Measurements from ENCODE around the gene ACAD10.

GRCh38 chr12:111664499-111664898 lies 21.4 kb upstream of the ACAD10 start:
- TF ChIP-seq, protein P1, sequence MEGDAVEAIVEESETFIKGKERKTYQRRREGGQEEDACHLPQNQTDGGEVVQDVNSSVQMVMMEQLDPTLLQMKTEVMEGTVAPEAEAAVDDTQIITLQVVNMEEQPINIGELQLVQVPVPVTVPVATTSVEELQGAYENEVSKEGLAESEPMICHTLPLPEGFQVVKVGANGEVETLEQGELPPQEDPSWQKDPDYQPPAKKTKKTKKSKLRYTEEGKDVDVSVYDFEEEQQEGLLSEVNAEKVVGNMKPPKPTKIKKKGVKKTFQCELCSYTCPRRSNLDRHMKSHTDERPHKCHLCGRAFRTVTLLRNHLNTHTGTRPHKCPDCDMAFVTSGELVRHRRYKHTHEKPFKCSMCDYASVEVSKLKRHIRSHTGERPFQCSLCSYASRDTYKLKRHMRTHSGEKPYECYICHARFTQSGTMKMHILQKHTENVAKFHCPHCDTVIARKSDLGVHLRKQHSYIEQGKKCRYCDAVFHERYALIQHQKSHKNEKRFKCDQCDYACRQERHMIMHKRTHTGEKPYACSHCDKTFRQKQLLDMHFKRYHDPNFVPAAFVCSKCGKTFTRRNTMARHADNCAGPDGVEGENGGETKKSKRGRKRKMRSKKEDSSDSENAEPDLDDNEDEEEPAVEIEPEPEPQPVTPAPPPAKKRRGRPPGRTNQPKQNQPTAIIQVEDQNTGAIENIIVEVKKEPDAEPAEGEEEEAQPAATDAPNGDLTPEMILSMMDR (conservative IDR thresholded peaks at IDR 0.05; ENCODE audit: low read length), result no peak
- TF ChIP-seq EZH2phosphoT487 (IDR thresholded peaks at IDR 0.05; ENCODE audit: borderline replicate concordance, low read depth, low read length), result no peak
